ENCODE results near the gene B4GALT6.
A peak's percentile ranks its signal among the peaks of the same experiment; 100 is the strongest.

DNA sequence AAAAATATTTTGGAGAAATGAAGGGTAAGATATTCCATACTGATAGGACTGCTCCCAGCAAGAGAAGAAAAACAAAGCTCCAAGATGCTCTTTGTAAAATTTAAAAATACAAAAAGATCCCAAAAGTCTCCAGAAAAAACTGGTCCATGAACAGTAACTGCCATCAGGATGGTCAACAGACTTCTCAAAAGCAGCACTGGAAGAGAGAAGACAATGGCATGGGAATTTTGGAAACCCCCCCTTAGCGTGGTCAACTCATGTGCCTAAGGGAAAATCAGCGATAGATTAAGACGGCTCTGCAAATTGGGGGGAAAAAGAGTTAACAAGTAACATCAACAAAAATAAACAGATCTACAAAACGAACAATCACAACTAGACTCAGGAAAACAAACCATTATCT is 23.6 kb downstream of the B4GALT6 start:
- TF ChIP-seq NCOA2 (IDR thresholded peaks at IDR 0.05; ENCODE audit: partially characterized antibody in 2 of 2) (no peak), ELF4 (CRISPR knock-in tag; IDR thresholded peaks at IDR 0.05) (no peak), POLR2AphosphoS5 (IDR thresholded peaks at IDR 0.05; ENCODE audit: control insufficient read depth, insufficient read depth, low read depth, low read length) (no peak), ZNF197 (CRISPR knock-in tag; IDR thresholded peaks at IDR 0.05; ENCODE audit: low read depth) (no peak), ZNF274 (IDR thresholded peaks at IDR 0.05; ENCODE audit: borderline replicate concordance, low read depth, low read length) (no peak), TRIM28 (IDR thresholded peaks at IDR 0.05) (peak; percentile 77; the same call in 1 of the 2 replicates), POLR2A (conservative IDR thresholded peaks at IDR 0.05) (no peak), ZNF589 (CRISPR knock-in tag; IDR thresholded peaks at IDR 0.05; ENCODE audit: low read depth) (no peak)
- TF ChIP-seq, protein P1, sequence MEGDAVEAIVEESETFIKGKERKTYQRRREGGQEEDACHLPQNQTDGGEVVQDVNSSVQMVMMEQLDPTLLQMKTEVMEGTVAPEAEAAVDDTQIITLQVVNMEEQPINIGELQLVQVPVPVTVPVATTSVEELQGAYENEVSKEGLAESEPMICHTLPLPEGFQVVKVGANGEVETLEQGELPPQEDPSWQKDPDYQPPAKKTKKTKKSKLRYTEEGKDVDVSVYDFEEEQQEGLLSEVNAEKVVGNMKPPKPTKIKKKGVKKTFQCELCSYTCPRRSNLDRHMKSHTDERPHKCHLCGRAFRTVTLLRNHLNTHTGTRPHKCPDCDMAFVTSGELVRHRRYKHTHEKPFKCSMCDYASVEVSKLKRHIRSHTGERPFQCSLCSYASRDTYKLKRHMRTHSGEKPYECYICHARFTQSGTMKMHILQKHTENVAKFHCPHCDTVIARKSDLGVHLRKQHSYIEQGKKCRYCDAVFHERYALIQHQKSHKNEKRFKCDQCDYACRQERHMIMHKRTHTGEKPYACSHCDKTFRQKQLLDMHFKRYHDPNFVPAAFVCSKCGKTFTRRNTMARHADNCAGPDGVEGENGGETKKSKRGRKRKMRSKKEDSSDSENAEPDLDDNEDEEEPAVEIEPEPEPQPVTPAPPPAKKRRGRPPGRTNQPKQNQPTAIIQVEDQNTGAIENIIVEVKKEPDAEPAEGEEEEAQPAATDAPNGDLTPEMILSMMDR (IDR thresholded peaks at IDR 0.05 in 2 of 3, conservative IDR thresholded peaks at IDR 0.05 in 1 of 3; ENCODE audit: insufficient read depth in 2 of 3, low read depth in 1 of 3, low read length in 3 of 3), result no peak
- TF ChIP-seq, protein P2, sequence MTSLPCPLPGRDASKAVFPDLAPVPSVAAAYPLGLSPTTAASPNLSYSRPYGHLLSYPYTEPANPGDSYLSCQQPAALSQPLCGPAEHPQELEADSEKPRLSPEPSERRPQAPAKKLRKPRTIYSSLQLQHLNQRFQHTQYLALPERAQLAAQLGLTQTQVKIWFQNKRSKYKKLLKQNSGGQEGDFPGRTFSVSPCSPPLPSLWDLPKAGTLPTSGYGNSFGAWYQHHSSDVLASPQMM (CRISPR knock-in tag; IDR thresholded peaks at IDR 0.05), result no peak
- TF ChIP-seq, protein P3, sequence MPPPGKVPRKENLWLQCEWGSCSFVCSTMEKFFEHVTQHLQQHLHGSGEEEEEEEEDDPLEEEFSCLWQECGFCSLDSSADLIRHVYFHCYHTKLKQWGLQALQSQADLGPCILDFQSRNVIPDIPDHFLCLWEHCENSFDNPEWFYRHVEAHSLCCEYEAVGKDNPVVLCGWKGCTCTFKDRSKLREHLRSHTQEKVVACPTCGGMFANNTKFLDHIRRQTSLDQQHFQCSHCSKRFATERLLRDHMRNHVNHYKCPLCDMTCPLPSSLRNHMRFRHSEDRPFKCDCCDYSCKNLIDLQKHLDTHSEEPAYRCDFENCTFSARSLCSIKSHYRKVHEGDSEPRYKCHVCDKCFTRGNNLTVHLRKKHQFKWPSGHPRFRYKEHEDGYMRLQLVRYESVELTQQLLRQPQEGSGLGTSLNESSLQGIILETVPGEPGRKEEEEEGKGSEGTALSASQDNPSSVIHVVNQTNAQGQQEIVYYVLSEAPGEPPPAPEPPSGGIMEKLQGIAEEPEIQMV (tag; conservative IDR thresholded peaks at IDR 0.05; ENCODE audit: low read depth), result no peak
